HCT116 (cell line): ENCODE results near the gene ST3GAL5. TPM values are rescaled to one million over a fixed set of nuclear protein-coding genes. Genes with fewer than 3 reads are reported as not detected.

Source experiments
- ATAC-seq: fragments of 200-7000 bp; cut with Tn5 transposase; 2 replicates; pipeline ENCODE4 v1.9.1; 2020; ENCODE audit warnings: mild to moderate bottlenecking, moderate library complexity
- BruUV-seq: library from RNA; stranded (reverse); fragments of 400-500 nt; replicated peaks from 2 replicates; lab custom pipeline; 2021; lab: Mats Ljungman, UMichigan
- CTCF ChIA-PET: fragments of 300-600 bp; sonication (Branson Sonifier 250); formaldehyde crosslinking; loops from one replicate; lab custom pipeline; 2021; ENCODE audit warnings: antibody characterized with exemption; lab: Charles Lee
- POLR2A ChIA-PET: fragments of 300-600, 350-600 bp; sonication (Branson Sonifier 250); formaldehyde crosslinking; loops from one replicate; lab custom pipeline; 2021; ENCODE audit warnings: antibody characterized with exemption; lab: Charles Lee
- RAD21 ChIA-PET, 2 experiments: fragments of 300-600 bp; sonication (Branson Sonifier 250); formaldehyde crosslinking; loops; one replicate each; lab custom pipeline; 2023; ENCODE audit warnings: low total read pairs in 2 of 2; ENCODE audit not compliant: uncharacterized antibody in 2 of 2, unreplicated experiment in 2 of 2, low non-redundant PET in 1 of 2; lab: Charles Lee
- DNase-seq: peaks from one replicate; pipeline ENCODE4 v3.0.0-alpha.2; 2010; ENCODE audit warnings: low read depth, low spot score
- H2AFZ ChIP-seq: fragments of 200-600 bp; shearing (Covaris generic), sonication (generic); 2 replicates; pipeline ENCODE4 v1.6.1; 2017; ENCODE audit warnings: low read depth, mixed run types, mixed read lengths, antibody characterized with exemption, low read length; ENCODE audit not compliant: poor library complexity, severe bottlenecking
- H3K27ac ChIP-seq: 2 replicates; pipeline ENCODE4 v1.5.1; 2012; ENCODE audit warnings: low read depth, low read length
- H3K27me3 ChIP-seq: fragments of 200-600 bp; sonication (generic); 2 replicates; pipeline ENCODE4 v1.6.1; 2016; ENCODE audit warnings: mixed run types, low read length, mixed read lengths; ENCODE audit not compliant: insufficient read depth
- H3K36me3 ChIP-seq, 2 experiments: fragments of 200-500 bp in 1 of 2; fragments of 200-600 bp in 1 of 2; sonication (Bioruptor generic) in 1 of 2; sonication (generic) in 1 of 2; 2 replicates each; pipeline versions ENCODE4 v1.5.1 to v1.6.1; 2014 to 2016; ENCODE audit warnings: low read length in 2 of 2, inconsistent platforms in 1 of 2, mixed read lengths in 1 of 2, mixed run types in 1 of 2; ENCODE audit not compliant: insufficient read depth in 2 of 2, control insufficient read depth in 1 of 2
- H3K4me1 ChIP-seq, 2 experiments: fragments of 200-600 bp in 1 of 2; sonication (generic) in 1 of 2; 2 replicates each; pipeline versions ENCODE4 v1.5.1 to v1.6.1; 2012 to 2017; ENCODE audit warnings: low read length in 2 of 2, inconsistent platforms in 1 of 2, mild to moderate bottlenecking in 1 of 2, mixed read lengths in 1 of 2, mixed run types in 1 of 2, moderate library complexity in 1 of 2; ENCODE audit not compliant: insufficient read depth in 2 of 2, control insufficient read depth in 1 of 2
- H3K4me2 ChIP-seq: fragments of 200-600 bp; sonication (generic); 2 replicates; pipeline ENCODE4 v1.6.1; 2017; ENCODE audit warnings: mixed run types, low read length, mixed read lengths
- H3K4me3 ChIP-seq, 2 experiments: fragments of 200-600 bp in 1 of 2; sonication (generic) in 1 of 2; replicated peaks in 1 of 2; 2 replicates each; pipeline ENCODE4 v1.5.1; 2011 to 2016; ENCODE audit warnings: low read length in 2 of 2, control low read depth in 1 of 2, low read depth in 1 of 2, mild to moderate bottlenecking in 1 of 2, mixed read lengths in 1 of 2, mixed run types in 1 of 2
- H3K79me2 ChIP-seq: fragments of 200-600 bp; sonication (generic); 2 replicates; pipeline ENCODE4 v1.6.1; 2017; ENCODE audit warnings: mild to moderate bottlenecking, mixed run types, low read length, moderate library complexity, mixed read lengths; ENCODE audit not compliant: insufficient read depth
- H3K9ac ChIP-seq: fragments of 200-600 bp; sonication (generic); 2 replicates; pipeline ENCODE4 v1.6.1; 2016; ENCODE audit warnings: low read length, mixed read lengths
- H3K9me2 ChIP-seq: fragments of 200-600 bp; sonication (generic), shearing (Covaris generic); 2 replicates; pipeline ENCODE4 v1.6.1; 2017; ENCODE audit warnings: mixed run types, mild to moderate bottlenecking, moderate library complexity; ENCODE audit not compliant: insufficient read depth
- H3K9me3 ChIP-seq, 2 experiments: fragments of 200-500 bp in 1 of 2; fragments of 200-600 bp in 1 of 2; sonication (Bioruptor generic) in 1 of 2; sonication (generic) in 1 of 2; 2 replicates each; pipeline ENCODE4 v1.6.1; 2014 to 2017; ENCODE audit warnings: low read length in 2 of 2, mixed read lengths in 2 of 2, inconsistent platforms in 1 of 2, low read depth in 1 of 2, mild to moderate bottlenecking in 1 of 2, mixed run types in 1 of 2, moderate library complexity in 1 of 2; ENCODE audit not compliant: control insufficient read depth in 1 of 2, insufficient read depth in 1 of 2
- H4K20me1 ChIP-seq: fragments of 200-600 bp; sonication (generic), shearing (Covaris generic); 2 replicates; pipeline ENCODE4 v1.6.1; 2017; ENCODE audit warnings: mixed run types, mild to moderate bottlenecking, moderate library complexity; ENCODE audit not compliant: insufficient read depth
- CBX3 ChIP-seq: IDR thresholded peaks from 2 replicates; pipeline ENCODE4 v1.6.1; 2012; ENCODE audit warnings: low read depth
- CEBPB ChIP-seq: IDR thresholded peaks from 2 replicates; pipeline ENCODE4 v1.6.1; 2012; ENCODE audit warnings: low read depth
- ELF1 ChIP-seq: IDR thresholded peaks from 2 replicates; pipeline ENCODE4 v1.6.1; 2012; ENCODE audit warnings: low read depth, borderline replicate concordance
- EZH2phosphoT487 ChIP-seq: fragments of 200-600 bp; IDR thresholded peaks from 2 replicates; pipeline ENCODE4 v1.6.1; 2018; ENCODE audit warnings: antibody characterized with exemption, borderline replicate concordance
- FOSL1 ChIP-seq: IDR thresholded peaks from 2 replicates; pipeline ENCODE4 v1.6.1; 2012; ENCODE audit warnings: low read depth
- POLR2AphosphoS5 ChIP-seq: IDR thresholded peaks from 2 replicates; pipeline ENCODE4 v1.6.1; 2011; ENCODE audit warnings: mild to moderate bottlenecking, low read depth, low read length, moderate library complexity
- SIN3A ChIP-seq: IDR thresholded peaks from 2 replicates; pipeline ENCODE4 v1.6.1; 2012; ENCODE audit warnings: low read depth
- SP1 ChIP-seq: IDR thresholded peaks from 2 replicates; pipeline ENCODE4 v1.6.1; 2012; ENCODE audit warnings: low read depth
- SRF ChIP-seq: IDR thresholded peaks from 2 replicates; pipeline ENCODE4 v1.6.1; 2012; ENCODE audit warnings: low read depth
- YY1 ChIP-seq: IDR thresholded peaks from 2 replicates; pipeline ENCODE4 v1.6.1; 2011; ENCODE audit warnings: low read length, low read depth, moderate library complexity, mild to moderate bottlenecking; ENCODE audit not compliant: insufficient replicate concordance; ENCODE audit errors: extremely low read depth
- ZBTB33 ChIP-seq: IDR thresholded peaks from 2 replicates; pipeline ENCODE4 v1.6.1; 2011; ENCODE audit warnings: mild to moderate bottlenecking, low read length, moderate library complexity; ENCODE audit not compliant: insufficient replicate concordance; ENCODE audit errors: extremely low read depth
- ZNF274 ChIP-seq: fragments of 200-500 bp; sonication (Bioruptor generic); IDR thresholded peaks from 2 replicates; pipeline ENCODE4 v1.6.1; 2014; ENCODE audit warnings: mild to moderate bottlenecking, low read depth, low read length, inconsistent platforms
- intact Hi-C: fragments of 100-400 bp; cut with micrococcal nuclease; formaldehyde crosslinking; loops from 2 replicates; pipeline ENCODE4 v1.10.0; 2022
- total RNA-seq: library from RNA; stranded (reverse); gene quantifications from one replicate; pipeline ENCODE4 v1.2.1, GENCODE V29; 2021; ENCODE audit not compliant: unreplicated experiment

ST3GAL5 gene
- total RNA-seq, 1 experiment from 2014 or later = 14.8 TPM

GRCh38 chr2:85938456-85938855, 49.7 kb upstream of the ST3GAL5 start:
- peaks cover 40 to 43% of the 10 kb centered on the region in 2 experiments for H3K4me1 ChIP-seq
- TF ChIP-seq CBX3 = no peak
- TF ChIP-seq ZBTB33 = no peak
- no peak for TF ChIP-seq POLR2AphosphoS5
- TF ChIP-seq CEBPB = no peak
- no peak for TF ChIP-seq SIN3A
- no peak for TF ChIP-seq ELF1
- TF ChIP-seq EZH2phosphoT487 = no peak
- no peak for TF ChIP-seq ZNF274
- TF ChIP-seq SP1 = no peak
- DNase-seq (no peak), ATAC-seq (no peak)
- RAD21 ChIA-PET = no interaction called here
- intact Hi-C loops = loop anchor here (5.0 kb wide), 1 partner anchor 326 kb away; the partner anchor contains the start of gene C2orf68
- CTCF ChIA-PET = no interaction called here
- no peaks in the 10 kb centered on the region; a peak in 1 of 4 replicates for H3K9me3 ChIP-seq
- no peaks in the 10 kb centered on the region for H3K36me3 ChIP-seq
- no peak overlapping the region for H2AFZ ChIP-seq
- no peaks in the 10 kb centered on the region for H3K9me2 ChIP-seq
- H3K27ac ChIP-seq = no peak overlapping the region
- no peak overlapping the region for H3K9ac ChIP-seq
- no peaks in the 10 kb centered on the region for H3K27me3 ChIP-seq
- H3K79me2 ChIP-seq = no peaks in the 10 kb centered on the region
- POLR2A ChIA-PET = no interaction called here
- no peak overlapping the region for H3K4me3 ChIP-seq
- BruUV-seq = no TSS peak
- H4K20me1 ChIP-seq = no peaks in the 10 kb centered on the region
- H3K4me2 ChIP-seq = no peak overlapping the region

- H2AFZ ChIP-seq = no peak overlapping the region
- H3K27me3 ChIP-seq = no peaks in the 10 kb centered on the region
- peak overlapping the region; percentile 52 for H3K9ac ChIP-seq
- no peak for DNase-seq
- no TSS peak for BruUV-seq
- ChIA-PET CTCF (no interaction called here), POLR2A (interaction anchor here (1.0 kb wide), 1 partner anchor 15 kb away, joined by 3 read pairs; no protein-coding TSS in a partner anchor), RAD21 (no interaction called here)
- no peaks in the 10 kb centered on the region for H3K79me2 ChIP-seq
- no peaks in the 10 kb centered on the region for H3K9me2 ChIP-seq
- H3K27ac ChIP-seq = peak overlapping the region; percentile 70
- no peak for ATAC-seq
- intact Hi-C loops = loop anchor here (5.0 kb wide), 1 partner anchor 325 kb away; the partner anchor contains the start of gene C2orf68
- H4K20me1 ChIP-seq = no peaks in the 10 kb centered on the region
- peak overlapping the region; percentile 76 for H3K4me2 ChIP-seq
- TF ChIP-seq SRF (no peak), YY1 (no peak), FOSL1 (no peak)
- TF ChIP-seq, all 23 proteins: peak for 0
- peaks cover 40 to 46% of the 10 kb centered on the region in 2 experiments for H3K4me1 ChIP-seq
- H3K9me3 ChIP-seq = no peaks in the 10 kb centered on the region; a peak in 1 of 4 replicates
- peak overlapping the region in 1 of 2 experiments; percentile 45; a peak in 1 of 4 replicates for H3K4me3 ChIP-seq
- no peaks in the 10 kb centered on the region for H3K36me3 ChIP-seq
Measured at GRCh38 chr2:85937069-85937439, 48.3 kb upstream of the ST3GAL5 start.
